Stimulated activated CD4-positive, alpha-beta T cell treated with anti-CD3 and anti-CD28 coated beads, Interleukin-12 subunit alpha, Interleukin-12 subunit beta, amount 100 ng/mL, for 48 hours (primary cell): ENCODE data around the gene SFXN5.
A peak's percentile ranks its signal among the peaks of the same experiment; 100 is the strongest.
"Not testable (repeated sequence)": the region's sequence is repeated elsewhere in the genome, so short reads cannot be mapped to it uniquely, and the experiment has no call there.

Experiments used
- DNase-seq, 3 donors: peaks; one replicate each; pipeline ENCODE4 v3.0.0-alpha.2; 2020; ENCODE audit warnings: low read depth in 2 of 3, low spot score in 1 of 3

Gene SFXN5

DNA sequence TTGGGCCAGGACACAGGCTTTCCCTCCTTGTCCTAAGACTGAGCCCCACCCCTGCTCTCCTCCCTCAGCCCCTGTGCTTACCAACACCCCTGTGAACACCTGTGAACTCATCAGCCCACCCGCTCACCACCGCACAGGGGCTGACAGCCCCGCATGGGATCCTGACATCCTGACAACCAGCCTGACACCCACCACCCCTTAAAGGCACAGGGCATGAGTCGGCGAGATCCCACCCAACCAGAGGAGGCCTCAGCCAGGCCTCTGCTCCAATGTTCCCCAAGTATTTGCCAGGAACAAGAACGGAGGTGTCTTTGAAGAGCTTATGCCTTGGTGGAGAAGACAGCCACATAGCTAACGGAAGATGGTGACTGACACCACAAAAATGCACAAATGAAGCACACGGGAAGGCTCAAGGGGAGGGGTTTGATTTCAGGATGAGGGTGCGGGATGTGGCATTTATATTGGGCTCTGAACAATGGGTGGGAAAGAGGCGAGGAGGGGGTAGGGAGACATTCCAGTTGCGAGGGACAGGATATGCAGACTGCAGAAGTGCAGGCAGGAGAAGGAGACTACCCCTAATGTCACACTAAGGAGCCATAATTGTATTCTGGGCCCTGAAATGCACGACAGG lies 30.2 kb upstream of the SFXN5 start:
- DNase-seq, result no peak

DNA sequence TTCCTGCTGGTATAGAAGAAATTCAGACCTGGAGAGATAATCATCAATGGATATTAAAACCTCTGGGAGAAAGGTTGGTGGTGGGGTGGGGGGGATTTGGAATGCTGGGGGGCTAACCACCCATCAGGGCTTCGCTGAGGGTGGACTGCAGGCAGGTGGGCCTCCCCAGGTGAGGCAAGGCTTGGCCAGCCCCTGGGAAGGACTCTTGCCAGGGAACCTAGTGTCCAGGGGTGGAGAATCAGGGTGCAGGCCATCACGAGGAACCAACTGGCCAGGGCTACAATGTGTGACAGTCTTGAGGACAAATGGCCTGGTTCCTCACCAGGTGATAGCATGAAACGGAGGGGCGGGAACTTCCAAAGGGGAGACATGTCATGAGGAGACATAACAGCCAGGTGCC lies 29.4 kb upstream of the SFXN5 start:
- no peak for DNase-seq

GRCh38 chr2:73099486-73099885 lies 28.0 kb upstream of the SFXN5 start:
- no peak for DNase-seq

GRCh38 chr2:73095910-73096309 lies 24.4 kb upstream of the SFXN5 start:
- no peak for DNase-seq

DNA sequence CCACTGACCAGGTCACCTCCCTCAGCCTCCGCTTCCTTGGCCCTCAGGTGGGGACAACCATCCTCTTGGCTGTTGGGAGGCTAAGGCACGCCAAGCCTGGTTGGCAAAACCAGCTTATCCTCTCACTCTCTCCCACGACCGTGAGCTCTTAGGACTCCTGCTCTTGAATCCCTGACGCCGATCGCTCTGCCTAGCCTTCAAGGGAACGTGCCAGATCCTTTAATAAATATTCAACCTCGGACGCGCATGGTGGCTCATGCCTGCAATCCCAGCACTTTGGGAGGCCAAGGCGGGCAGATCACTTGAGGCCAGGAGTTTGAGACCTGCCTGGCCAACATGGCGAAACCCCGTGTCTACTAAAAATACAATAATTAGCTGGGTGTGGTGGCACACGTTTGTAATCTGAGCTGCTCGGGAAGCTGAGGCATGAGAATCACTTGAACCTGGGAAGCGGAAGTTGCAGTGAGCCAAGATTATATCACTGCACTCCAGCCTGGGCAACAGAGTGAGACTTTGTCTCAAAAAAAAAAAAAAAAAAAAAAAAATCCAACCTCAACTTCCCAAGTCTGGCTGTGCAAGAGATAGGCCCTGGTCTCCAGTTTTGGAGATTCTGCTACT lies 22.2 kb upstream of the SFXN5 start:
- DNase-seq, result not testable (repeated sequence)

DNA sequence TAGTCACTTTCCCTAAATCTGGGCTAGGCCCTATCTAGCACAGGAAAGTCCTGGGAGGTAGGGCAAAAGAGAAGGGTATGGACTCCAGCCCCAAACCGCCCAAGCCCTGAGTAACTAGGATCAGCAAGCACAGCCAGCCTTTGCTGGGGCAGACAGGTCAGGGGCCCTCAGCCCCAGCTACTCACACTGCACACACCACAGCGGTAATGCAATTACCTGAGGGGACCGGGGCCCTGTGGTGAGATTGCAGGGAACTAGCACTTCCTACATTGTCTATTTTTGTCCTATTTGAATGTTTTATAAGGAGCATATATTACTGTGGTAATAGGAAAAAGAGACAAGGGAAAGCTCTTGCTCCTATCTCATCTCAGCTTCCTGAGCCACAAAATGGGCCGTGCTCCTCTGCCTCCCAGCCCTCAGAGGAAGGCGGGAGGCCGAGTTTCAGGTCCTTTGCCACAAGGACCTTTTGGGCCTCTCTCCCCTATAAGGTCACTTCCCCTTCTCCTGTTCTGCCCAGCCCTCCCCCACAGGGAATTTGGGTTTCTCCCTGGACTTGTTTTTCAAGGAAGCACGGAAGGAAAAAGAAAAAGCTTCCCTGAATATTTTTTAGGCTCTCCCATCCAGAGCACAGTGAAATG lies 20.8 kb upstream of the SFXN5 start:
- DNase-seq, result no peak

- DNase-seq, result no peak
Observed at GRCh38 chr2:73091696-73092095, 20.2 kb upstream of the SFXN5 start.

- no peak for DNase-seq
Observed at GRCh38 chr2:73091164-73091563, 19.7 kb upstream of the SFXN5 start.

DNA sequence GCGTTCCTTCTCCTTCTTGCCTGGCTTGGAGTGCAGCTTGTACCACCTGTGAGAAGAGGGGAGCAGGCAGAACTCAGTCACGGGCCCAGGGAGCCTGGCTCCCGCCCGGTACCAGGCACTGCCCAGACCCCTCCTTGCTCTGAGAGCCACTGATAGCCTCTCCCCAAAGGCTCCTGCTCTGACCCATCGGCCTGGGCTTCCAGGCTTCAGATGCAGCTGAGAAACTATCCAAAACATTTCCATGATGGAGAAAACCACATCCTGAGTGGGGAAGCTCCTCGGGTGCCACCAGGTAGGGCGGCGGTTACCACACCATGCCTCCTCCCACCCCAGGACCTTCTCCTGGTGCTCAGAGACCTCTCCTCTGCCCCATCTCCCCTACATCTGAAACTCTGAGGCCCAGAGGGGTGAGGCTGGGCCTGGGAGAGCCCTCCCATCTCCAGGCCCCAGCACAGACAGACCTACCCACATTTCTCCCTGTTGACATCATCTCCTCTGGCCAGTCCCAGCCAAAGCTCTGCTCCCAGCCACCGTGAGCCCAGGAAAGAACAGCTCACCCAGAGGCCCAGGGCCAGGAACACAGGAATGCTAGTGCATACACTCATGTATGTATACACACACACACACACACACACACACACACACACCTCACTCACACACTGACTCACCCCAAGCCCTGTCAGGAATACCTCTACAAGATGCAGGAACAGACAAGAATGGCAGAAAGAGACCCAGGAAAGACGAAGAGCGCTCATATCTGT lies 17.9 kb upstream of the SFXN5 start:
- DNase-seq, result no peak

DNA sequence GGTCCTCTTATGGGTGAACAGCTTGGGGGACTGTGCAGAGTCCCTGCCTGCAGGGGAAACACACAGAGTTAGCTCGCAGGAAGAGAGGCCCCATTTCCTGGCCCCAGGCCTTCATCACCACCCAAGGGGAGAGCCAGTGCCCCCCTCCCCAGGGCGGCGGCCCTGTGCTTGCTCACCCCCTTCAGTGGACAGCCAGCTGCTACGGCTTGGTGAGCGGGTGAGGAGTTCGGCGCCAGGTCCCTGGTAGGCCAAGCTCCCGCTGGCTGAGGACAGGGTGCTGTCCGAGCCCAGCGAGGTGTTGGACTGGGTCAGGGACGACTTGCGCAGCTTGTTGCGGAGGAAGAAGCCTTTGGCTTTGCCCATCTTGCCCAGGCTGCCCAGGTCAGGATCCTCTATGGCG lies 17.2 kb upstream of the SFXN5 start:
- DNase-seq, result no peak

DNA sequence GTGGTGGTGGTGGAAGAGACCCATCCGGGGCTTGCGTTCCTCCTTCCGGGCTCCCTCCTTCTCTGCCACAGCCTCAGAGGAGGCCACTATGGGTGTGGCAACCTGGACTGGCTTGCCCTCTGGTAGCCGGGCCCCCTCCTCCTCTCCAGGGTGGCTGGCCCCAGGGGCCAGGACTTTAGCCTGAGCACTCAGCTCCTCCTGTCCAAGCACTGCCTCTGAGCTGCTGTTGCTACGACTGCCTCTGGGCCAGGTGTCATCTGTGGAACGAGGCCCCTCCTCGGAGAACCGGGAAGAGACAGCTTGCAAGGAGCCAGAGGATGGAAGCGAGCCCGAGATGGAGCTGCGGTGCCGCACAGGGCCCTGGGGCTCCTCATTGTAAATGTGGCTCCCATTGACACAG lies 16.7 kb upstream of the SFXN5 start:
- no peak for DNase-seq

DNA sequence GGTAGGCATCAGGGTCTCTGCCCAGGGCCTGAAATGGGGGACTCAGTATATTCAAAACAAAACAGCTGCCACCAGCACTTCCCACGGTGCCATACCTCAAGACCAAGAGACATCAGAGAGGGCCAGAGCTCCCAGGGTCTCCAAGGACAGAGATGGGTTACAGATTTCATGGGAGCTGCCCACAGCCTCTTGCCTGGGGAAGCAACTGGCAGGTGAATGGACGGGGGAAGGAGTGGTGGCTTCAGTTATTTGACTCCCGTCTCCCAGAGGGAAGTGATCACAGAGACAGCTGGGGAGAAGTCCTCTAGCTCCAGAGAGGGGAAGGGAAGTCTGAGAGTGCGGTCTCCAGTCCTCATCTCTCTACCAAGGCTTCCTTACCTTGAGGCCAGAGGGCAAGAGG lies 15.8 kb upstream of the SFXN5 start:
- DNase-seq, result no peak

DNA sequence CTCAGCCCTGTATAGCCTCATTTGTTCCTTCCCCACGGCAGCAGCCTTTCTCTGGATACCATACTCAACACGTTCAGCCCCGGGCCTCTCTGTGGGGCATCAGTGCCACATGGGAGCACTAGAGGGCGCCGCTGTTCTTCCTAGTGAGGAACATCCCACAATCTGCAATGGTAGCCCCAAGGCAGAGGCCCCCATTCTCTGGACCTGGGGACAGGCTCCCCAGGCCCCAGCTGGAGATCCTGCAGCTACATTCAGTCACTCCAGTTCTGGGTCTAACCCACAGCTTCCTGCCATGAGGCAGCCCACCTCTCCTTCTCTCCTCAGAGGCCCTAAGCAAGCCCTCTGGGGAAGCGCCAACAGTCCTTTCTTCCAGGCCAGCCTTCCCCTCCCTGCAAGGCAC lies 14.2 kb upstream of the SFXN5 start:
- DNase-seq, result peak; percentile 71 to 81 (median 72)

DNA sequence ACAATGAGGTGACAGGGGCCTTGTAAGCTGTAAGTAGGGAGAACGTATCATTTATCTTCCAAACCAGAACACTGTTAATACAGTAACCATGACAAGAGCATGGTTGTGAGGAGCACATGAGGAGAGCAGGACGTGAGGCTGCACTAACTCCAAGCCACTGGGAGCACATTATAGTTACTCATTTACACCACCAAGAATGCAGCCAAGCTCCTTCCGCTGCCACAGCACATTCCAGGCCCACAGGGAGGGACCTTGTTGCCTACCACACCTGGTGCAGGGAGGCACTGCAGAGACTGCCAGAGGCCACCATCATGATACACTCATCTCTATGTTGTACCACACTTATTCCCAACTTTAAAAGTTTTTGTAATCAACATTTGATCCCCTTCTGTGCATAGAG lies 13.5 kb upstream of the SFXN5 start:
- DNase-seq, result no peak

DNA sequence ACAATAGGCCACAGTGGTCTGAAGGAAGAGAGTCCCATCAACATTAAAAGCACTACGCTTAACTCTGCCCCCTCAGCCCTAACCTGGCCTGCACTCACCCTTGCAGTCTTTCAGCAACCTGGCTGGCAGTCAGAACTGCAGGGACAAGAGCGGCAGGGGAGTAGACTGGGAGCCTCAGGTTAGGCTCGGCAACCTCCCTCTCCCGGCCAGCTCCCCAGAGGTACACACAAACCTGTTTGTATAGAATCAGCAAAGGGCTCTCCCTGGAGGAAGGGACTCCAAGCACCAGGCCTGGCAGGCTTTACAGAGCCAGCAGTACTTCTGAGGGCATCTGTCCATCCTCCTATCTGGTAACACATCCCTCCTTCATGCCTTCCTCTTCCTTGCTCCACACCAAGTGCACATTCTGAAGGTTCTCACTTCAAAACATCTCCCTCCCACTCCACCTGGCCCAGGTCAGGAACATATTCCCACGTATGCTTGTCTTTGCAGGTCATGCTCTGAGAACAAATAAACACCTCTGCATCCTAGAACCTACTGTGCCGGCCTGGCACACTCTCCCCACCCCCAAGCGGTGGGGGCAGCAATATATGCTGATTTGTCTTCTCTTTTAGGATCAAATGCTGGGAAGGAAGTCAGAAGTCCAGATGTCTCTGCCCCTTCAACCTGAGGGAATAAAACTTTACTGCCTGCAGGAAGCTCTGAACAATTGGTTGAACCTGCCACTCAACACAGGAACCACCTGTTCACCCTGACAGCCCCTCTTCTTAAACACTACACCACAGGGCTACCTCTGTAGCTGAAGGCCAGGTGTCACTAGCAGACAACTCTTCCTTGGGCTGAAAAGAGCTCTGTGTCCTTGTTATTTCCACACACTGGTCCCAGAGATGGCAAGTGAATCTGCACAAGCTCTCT lies 12.6 kb upstream of the SFXN5 start:
- DNase-seq, result no peak

GRCh38 chr2:73082523-73083410 lies 11.3 kb upstream of the SFXN5 start:
- DNase-seq, result no peak

GRCh38 chr2:73081181-73081671 lies 9.7 kb upstream of the SFXN5 start:
- DNase-seq, result no peak

DNA sequence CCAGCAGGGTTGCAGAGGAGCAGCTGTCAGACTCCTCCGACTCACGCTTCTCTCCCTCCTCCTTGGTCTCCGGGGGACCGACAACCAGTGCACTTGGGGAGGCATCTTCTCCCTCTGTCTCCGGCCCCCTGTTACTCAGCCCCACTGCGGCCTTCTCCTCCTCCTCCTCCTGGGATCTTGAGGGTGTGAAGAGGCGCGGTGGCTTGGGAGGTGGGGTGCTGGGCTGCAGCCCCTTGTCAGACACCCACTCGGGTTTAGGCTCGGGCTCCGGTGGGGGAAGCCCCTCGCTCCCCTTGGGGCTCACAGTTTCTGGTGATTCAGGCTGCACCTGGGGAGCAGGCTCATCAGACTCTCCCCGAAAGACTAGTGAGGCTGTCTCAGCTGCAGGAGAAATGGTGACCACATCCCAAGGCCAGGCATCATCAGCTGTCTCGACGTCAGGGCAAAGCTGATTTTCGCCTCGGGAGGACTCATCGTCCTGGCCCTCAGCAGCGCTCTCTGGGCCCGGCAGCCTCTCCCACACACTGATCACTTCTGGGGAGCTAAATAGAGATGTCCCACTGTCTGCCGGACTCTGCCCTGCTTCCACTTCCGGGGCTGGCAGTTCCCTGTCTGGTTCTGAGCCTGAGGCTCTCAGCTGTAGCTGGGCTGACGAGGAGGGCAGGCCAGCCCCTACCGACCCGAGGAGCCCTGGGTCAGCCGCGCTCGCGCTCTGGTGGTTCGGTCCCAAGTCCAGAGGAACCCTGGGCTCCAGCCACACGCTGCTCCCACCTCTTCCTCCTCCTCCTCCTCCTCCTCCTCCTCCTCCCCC lies 9.0 kb upstream of the SFXN5 start:
- DNase-seq, result no peak

GRCh38 chr2:73079636-73080035 lies 8.1 kb upstream of the SFXN5 start:
- no peak for DNase-seq
